Fibroblast of lung (primary cell): Measurements from ENCODE around the gene TXK.

Source experiments
- CTCF ChIP-seq, 2 donors: IDR thresholded peaks in 1 of 2; conservative IDR thresholded peaks in 1 of 2; 1 replicate in 1 of 2; 2 replicates in 1 of 2; pipeline ENCODE4 v1.5.1; 2011 to 2012; ENCODE audit warnings: low read length in 2 of 2, control low read depth in 1 of 2, inconsistent platforms in 1 of 2, low read depth in 1 of 2, mild to moderate bottlenecking in 1 of 2
- EZH2 ChIP-seq: IDR thresholded peaks from 2 replicates; pipeline ENCODE4 v1.5.1; 2012; ENCODE audit warnings: low read length, control low read depth, mild to moderate bottlenecking; ENCODE audit errors: missing control alignments

GRCh38 chr4:48046059-48046458 lies 88.0 kb downstream of the TXK start:
- TF ChIP-seq CTCF (conservative IDR thresholded peaks at IDR 0.05 in 1 of 2, IDR thresholded peaks at IDR 0.05 in 1 of 2; ENCODE audit: low read depth in 1 of 2, low read length in 2 of 2) (no peak), EZH2 (no peak)
